ENCODE results near the gene ULK4.
"Not testable (repeated sequence)": the region's sequence is repeated elsewhere in the genome, so short reads cannot be mapped to it uniquely, and the experiment has no call there.

Gene ULK4

DNA sequence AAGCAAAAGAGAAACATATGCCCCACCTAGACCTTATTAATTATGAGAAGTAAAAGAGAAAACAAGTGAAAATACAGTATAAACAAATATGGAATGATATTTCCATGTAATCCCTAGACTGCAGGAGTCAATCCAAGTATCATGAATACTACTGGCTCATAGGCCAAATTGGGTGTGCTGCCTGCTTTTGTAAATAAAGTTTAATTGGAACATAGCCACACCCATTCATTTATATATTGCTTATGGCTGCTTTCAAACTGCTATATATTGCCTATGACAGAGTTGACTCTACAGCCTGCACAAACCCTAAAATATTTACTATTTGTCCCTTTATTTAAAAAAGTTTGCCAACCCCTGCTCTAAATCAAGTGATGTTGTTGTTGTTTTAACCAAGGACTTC lies 5.3 kb downstream of the ULK4 start:
- FAIRE-seq = no peak

DNA sequence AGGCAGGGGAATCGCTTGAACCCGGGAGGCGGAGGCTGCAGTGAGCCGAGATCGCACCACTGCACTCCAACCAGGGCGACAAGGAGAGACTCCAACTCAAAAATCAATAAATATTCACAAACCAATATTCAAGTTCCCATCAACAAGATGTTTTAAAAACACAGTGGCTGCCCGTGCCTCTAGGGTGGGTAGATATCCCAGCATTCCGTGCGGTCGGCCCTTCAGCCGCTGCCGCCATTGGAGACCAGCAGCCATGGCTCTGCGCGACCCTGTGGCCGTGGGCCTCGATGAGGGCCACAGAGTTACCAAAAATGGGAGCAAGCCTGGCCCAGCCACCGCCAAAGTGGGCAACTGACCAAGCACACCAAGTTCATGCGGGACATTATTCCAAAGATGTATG lies 6.7 kb downstream of the ULK4 start:
- FAIRE-seq = no peak

DNA sequence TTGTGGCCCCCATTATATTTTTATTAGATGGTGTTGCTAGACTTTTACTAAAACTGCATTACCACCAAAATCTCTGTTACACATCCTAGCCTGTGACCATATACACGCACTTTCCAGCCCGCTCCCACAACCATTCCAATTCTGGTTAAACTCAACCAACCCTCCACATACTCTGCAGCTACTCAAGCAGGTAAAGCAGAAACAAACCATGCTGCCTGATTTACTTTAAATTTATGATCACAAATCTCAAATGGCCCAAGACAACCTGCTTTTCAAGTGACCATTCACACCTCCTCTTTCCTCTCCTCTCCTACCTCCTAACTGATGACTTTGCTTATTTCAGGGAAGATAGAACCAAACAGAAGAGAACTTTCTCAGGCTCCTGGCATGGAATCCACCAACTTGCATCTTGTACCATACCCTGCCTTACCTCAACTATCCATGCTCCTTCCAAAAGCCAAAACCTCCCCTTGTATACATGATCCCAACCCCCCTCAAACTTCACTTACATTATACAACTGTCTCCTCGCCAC lies 18.5 kb downstream of the ULK4 start:
- FAIRE-seq = no peak

DNA sequence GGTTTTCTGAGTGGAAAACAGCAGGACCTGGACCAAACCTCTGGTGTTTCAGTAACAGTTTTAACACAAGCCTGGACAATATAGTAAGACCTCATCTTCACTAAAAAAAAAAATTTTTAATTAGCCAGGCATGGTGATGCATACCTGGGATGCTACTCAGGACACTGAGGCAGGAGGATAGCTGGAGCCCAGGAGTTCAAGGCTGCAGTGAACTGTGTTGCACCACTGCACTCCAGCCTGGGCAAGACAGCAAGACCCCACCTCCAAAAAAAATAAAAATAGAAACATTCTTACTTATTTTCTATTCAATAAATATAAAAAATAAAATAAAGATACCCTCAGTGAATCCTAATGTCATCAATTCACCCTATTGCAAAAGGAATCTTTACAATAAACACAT lies 21.5 kb downstream of the ULK4 start:
- FAIRE-seq = no peak

DNA sequence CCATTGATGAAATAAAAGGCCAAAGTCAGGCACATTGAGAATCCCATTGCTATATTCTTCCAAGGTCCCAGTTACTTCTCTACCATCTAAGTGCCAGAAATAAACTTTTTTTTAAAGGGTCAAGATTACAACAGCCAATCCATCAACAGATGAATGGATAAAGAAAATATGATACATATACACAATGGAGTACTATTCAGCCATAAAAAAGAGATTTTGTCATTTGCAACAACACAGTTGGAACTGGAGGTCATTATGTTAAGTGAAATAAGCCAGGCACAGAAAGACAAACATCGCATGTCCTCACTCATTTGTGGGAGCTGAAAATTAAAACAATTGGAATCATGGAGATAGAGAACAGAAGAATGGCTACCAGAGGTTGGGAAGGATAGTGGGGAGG lies 25.5 kb downstream of the ULK4 start:
- no peak for FAIRE-seq

DNA sequence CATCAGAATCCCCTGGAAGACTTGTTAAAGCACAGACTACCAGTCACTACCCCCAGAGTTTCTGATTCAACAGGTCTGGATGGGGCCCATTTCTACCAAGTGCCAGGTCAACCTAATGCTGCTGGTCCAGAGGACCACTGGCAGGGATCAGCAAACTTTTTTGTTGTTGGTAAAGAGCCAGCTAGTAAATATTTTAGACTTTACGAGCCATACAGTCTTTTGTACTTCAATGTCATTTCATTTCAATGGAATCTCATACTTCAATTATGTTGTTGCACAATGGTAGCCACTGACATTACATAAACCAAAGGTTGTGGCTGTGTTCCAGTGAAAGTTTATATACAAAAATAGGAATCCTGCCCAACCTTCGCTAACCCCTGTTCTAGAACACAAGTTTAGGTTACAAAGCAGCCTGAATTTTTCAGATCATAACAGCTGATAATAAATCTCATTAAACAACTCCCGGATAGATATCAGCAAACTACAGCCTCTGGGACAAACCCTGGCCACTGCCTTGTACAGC lies 28.7 kb downstream of the ULK4 start:
- FAIRE-seq = no peak

DNA sequence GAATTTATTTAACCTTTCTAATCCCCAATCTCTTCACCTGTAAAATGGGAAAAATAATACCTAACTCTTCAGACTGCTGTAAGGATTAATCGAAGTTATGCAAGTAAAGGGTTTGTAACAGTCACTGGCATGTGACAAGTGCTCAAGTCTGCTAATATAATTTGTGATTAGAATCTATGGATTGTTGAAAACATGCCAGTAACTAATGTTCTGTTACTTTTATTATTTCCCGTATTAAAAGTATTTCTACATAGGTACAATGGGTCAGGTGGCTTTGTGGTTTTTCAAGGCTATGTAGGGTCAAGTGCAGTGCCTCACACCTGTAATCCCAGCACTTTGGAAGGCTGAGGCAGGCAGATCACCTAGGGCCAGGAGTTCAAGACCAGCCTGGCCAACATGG lies 29.4 kb downstream of the ULK4 start:
- no peak for FAIRE-seq

DNA sequence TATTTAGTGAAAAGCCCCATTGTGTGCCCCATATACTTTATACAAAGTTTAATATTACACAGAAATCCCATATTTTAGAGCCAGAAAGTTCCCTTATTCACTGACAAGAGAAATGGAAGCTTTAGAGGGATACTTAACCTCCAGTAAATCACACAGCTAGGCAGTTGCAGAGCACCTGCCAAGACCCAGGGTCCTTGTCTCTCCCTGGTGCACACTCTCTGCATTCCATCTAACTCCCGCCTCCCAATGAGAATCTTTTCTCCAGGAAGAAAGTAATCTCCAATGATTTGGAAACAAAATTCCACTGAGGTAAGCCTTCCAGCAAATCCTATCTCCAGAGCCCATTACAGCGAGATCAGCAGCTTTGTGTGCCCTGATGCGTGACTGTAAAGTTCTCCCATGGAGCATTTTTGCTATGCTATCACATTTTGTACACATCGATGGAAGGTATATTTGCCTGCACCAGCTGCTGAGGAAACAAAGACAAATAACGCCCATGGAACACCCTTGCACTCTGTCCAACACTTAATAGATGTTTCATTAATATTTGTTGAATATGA lies 41.4 kb downstream of the ULK4 start:
- no peak for FAIRE-seq

DNA sequence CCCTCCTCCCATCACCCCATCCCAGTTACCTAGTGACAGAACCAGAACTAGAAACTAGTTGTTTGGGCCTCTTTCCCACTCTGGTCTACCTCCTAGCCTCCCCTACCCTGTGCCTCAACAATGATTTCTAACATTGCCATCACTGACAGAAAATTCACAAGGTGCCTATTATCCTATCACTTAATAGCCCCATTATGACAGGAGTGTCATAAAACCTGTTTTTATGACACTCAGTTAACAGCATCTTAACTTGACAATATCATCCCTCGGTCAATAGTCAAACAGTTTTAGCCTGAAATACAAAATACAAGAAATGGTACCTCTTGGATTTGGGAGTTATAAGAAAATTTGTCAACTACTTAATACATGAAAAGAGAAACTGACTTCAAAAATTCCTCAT lies 46.5 kb downstream of the ULK4 start:
- no peak for FAIRE-seq

DNA sequence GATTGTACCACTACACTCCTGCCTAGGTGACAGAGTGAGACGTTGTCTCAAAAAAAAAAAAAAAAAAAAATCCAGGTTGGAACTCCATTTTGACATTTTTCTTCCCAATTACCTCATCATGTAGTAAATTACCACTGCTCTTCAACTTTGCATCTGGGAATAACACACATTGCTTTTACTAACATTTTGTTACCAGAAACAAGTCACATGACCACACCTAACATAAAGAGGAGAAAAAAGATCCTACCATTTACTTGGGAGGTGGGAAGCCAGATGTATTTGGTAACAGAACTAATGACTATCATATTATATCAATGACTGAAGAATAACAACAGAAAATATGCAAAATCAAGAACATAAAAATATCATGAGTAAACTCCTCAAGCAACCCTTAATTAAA lies 49.6 kb downstream of the ULK4 start:
- no peak for FAIRE-seq

DNA sequence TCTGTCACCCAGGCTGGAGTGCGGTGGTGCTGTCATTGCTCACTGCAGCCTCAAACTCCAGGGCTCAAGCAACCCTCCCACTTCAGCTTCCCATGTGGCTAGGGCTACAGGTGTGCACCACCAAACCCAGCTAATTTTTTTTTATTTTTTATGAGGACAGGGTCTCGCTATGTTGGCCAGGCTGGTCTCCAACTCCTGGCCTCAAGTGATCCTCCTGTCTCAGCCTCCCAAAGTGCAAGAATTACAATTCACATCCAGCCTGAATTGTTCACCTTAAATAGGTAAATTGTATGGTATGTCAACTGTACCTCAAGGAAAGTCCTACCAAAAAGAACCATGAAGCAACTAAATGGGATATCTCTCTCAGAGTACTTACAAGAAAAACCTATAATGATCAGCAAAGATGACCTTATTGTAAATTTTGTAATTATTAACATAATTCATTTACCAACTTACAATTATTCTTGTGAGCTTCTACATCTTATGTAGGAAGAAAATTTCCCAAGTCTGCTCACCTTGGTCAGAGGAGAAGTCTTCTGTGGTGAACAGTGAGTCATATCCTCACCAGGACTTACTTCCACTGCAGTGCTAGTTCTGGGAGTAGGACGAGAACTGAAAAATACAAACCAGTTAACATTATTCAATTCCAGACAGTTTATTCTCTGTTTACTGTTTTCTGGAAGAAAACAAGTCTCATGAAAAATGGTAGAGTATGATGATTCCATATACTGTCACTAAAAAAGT lies 54.4 kb downstream of the ULK4 start:
- no peak for FAIRE-seq

DNA sequence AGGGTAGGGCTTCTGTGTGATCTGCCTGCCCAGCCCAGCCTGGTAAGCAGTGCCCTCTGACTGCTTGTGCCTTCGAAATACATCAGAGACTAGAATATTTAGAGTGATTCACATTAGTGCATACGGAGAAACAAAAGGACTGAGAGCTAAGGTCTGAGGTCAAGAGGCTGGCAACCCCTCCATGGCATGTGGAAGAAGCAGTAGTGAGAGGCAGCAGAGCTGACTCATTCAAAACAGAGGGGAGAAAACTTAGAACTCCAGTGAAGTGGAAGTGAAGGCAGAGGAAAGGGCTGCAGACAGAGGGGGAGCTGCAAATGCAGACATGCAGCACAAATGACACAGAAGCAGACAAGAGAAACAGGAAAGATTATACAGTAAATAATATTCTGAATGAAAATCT lies 61.6 kb downstream of the ULK4 start:
- FAIRE-seq = no peak

DNA sequence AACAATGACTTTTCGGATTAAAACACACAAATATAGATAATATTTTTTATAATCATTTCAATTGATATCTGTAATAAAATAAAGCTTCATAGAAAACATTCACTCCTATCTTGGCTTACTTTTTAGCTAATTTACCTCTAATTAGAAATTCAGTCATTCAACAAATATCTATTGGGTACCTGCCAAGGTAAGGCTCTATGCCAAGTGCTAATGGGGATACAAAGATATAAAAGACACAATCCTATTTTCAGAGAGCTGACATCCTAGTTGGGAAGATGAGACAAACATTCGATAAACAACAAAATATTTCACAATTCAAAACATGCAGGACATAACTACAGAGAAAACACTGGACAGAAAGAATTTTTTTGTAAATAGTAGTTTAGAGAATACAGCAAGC lies 63.3 kb downstream of the ULK4 start:
- FAIRE-seq = no peak

DNA sequence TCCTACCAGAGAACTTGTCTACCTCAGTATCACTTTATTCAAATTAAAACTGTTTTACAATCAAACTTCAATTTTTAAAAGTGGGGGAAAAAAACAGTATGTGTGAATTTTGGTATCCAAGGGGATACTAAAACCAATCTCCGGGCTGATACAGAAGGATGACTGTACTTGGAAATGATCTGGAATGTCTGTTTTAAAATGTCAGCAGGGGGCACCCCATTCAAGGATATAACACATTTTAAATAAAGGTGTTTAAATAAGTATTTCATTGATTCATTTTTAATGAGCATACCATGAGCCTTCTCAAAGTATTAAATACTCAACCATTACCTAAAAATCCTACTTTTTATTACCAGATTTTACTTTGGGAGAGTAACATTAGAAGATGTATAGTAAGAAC lies 67.9 kb downstream of the ULK4 start:
- no peak for FAIRE-seq

DNA sequence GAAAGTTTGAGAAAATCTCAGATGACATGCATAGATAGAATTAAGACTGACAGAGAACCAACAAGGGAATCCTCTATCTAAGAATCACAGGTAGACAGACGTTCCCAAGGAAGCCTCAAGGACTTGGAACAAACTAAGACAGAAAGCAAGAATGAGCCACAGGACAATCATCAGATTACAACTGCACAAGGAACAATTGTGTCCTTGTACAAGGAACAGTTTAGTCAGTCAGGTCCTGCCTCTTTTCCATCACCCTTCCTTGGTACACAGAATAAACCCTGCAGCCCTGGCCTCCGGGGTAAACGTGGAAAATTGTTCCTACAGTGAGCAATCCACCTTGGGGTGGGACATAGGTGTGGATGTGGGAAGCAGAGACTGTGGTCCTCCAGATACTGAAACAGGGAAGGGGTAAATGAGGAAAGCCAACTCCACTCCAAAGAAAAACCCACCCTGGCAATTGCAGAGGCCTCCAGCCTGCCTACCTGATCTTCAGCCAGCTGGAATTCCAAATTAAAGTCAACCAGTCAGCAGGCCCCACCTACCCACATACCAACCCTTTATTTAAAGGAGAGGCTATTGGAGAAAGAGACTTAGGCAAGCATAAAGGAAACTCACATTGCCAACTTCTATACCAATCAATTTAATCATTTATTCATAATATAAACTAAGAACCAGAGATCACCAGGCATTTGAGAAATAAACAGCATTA lies 73.4 kb downstream of the ULK4 start:
- no peak for FAIRE-seq

DNA sequence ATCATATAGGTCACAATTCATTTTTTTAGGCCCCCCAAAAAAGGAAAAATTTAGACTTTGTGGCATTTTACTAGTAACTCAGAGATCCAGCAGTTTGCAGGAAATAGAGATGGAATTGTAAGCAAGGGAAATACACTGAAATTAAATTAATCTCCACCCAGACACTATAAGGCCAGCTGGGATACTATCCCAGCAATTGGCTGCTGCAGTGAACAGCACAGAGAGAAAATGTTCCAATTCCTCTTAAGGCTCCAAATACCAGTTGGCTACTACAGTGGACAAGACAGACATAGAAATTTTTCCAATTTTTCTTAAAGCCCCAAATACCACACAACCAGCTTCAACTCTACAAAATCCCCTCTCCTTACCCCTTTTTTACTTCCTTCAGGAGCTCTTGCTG lies 78.9 kb downstream of the ULK4 start:
- no peak for FAIRE-seq

DNA sequence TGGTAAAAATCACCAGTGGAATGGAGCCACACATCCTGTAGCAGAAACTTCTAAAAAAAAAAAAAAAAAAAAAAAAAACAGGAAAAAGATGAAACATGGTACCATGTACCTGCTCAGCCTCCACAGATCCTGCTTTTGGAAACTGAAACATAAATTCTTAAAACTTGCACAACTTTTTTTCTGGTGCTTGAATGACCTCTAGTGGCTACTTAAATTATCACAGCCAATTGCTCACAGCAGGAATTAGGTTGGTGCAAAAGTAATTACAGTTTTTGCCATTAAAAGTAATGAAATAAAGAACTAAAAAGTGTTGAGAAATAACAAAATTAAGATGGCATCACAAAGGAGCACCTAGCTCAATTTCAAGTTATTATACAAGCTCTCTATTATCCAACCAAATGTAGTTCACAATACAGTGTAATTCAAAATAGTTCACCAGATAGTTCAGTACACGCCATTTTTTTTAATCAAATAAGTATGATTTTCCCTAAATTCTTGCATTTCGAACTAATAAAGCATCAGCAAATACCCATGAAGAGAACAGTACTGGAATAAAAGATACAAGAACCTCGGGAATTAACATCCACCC lies 80.6 kb downstream of the ULK4 start:
- FAIRE-seq = peak; percentile 92

DNA sequence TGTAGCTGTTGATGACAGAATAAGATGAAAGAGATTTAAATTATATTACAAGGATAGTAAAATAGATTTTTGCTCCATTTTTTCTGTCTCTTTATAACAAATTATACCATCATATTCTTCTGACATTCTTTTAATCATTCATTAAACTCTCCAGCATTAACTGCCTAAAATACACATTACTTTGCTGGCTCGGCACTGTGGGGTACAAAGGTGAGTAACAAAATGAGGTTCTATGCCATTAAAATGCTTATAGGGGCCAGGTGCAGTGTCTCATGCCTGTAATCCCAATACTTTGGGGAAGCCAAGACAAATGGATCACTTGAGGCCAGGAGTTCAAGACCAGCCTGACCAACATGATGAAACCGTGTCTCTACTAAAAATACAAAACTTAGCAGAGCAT lies 81.5 kb downstream of the ULK4 start:
- no peak for FAIRE-seq

DNA sequence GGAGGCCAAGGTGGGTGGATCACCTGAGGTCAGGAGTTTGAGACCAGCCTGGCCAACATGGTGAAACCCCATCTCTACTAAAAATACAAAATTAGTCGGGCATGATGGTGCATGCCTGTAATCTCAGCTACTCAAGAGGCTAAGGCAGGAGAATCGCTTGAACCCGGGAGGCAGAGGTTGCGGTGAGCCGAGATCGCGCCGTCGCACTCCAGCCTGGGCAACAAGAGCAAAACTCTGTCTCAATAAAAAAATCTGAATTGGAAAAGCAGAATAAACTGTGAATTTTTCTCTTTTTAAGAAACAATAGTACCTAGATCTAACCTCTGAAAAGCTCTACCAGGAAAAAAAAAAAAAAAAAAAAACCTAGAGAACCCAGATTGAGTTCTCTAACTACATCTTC lies 84.2 kb downstream of the ULK4 start:
- FAIRE-seq = not testable (repeated sequence)

DNA sequence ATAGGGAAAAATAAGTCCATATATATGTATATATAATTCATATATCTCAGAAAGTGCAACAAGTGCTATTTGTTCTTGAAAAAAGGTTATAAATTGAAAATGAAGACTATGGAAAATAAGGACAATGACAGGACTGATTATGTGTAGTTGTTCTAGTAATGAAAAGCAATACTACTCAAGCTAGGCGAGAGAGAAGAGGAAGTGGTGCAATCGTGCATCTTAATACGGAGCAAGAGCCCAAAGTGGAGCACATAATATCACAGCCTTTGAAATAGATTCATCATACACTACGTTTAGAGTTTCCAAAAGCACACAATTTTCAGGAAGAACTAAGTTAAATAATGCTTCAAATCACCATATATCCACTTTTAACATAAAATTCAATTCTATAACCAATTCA lies 87.9 kb downstream of the ULK4 start:
- FAIRE-seq = no peak

DNA sequence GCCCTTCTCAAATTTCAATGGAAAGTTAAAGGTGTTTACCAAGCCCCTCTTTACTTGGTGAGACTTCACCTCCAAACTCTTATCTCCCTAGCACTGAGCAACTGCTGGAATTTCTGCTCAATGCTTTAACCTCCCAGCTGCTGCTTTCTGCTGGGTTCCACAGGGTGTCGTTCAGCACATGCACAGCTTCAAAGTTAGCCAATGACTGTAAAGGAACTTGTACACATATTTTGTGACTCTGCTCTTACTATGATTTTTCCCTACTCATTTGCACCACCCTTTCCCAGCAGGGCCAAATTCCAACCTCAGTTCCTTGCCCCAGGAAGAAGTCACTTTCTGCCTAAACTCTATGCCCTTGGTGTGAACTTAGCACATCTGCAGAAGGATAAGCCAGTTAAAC lies 89.7 kb downstream of the ULK4 start:
- FAIRE-seq = no peak

DNA sequence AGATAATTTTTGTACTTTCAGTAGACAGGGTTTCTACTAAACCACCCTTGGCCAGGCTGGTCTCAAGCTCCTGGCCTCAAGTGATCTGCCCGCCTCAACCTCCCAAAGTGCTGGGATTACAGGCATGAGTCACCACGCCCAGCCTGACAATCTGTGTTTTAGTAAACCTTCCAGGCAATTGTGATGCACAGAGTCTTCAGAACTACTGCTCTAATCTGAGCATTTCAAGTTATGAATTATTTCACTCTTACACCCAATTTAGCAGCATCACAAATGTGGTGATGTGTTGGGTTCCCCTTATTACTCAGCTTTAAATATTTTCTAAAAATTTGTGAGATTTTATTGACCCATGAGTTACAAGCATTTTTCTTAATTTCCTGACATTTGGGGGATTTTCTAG lies 94.4 kb downstream of the ULK4 start:
- no peak for FAIRE-seq

DNA sequence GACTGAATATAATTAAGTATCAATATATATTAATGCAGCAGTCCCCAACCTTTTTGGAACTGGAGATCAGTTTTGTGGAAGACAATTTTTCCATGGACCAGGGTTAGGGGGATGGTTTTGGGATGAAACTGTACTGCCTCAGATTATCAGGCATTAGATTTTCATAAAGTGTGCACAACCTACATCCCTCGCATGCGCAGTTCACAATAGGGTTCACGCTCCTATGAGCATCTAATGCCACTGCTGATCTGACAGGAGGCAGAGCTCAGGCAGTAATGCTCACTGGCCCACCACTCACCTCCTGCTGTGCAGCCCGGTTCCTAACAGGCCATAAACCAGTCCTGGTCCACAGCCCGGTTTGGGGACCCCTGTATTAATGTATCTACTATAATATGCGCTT lies 95.6 kb downstream of the ULK4 start:
- no peak for FAIRE-seq

DNA sequence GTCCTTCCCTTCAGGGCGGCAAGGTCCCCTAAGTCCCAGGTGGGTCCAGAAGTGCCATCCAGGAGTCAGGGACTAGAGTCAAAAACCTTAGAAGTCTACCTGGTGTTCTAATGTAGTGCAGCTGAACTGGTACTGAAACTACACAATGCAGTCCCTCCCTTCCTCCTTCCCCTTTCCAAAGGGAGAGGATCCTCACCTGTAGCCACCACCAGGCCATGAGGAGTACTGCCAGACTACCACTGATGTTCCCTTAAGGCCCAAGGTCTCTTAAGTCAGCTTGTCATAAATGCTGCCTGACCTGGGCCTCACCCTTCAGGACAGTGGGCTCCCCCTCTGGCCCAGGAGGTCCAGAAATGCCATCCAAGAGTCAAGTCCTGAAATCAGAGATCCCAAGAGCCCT lies 98.9 kb downstream of the ULK4 start:
- no peak for FAIRE-seq

Measured in colon (tissue), 2 donors.